ENCODE data around the gene DNAJC15.
"Not testable (repeated sequence)": the region's sequence is repeated elsewhere in the genome, so short reads cannot be mapped to it uniquely, and the experiment has no call there.

Gene DNAJC15

DNA sequence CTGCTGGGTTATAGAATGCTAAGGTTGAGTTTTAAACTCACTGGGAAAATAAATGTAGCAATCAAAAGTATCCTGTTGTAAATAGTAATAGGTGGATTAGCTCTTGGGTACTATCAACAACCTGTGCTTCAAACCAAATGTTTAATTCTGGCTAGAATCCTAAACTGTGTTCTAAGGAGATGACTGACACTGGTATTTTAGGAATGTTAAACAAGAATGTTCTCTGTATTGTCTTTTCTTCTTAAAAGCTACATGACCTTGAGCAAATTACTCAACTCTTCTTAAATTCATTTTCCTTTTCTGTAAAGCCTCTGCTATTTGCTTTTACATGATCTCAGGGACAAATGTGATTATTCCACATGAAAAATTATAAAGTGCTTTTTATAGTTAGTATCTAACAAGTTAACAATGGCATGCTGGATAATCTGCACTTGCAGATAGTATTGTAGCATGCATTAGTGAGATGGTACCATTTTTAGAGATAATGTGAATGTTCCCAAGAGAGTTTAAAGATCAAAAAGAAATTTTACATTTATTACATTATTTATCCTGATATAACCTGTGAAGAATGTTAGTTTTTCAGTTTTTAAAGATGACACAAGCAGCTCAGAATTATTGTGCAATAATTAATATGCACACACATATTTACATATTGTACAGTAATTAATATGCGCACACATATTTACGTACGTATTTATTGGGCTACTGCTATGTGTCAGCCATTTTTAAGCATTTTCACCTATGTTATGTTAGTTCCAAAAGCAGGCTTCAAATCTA, 17.7 kb upstream of the DNAJC15 start:
- no peak for DNase-seq

DNA sequence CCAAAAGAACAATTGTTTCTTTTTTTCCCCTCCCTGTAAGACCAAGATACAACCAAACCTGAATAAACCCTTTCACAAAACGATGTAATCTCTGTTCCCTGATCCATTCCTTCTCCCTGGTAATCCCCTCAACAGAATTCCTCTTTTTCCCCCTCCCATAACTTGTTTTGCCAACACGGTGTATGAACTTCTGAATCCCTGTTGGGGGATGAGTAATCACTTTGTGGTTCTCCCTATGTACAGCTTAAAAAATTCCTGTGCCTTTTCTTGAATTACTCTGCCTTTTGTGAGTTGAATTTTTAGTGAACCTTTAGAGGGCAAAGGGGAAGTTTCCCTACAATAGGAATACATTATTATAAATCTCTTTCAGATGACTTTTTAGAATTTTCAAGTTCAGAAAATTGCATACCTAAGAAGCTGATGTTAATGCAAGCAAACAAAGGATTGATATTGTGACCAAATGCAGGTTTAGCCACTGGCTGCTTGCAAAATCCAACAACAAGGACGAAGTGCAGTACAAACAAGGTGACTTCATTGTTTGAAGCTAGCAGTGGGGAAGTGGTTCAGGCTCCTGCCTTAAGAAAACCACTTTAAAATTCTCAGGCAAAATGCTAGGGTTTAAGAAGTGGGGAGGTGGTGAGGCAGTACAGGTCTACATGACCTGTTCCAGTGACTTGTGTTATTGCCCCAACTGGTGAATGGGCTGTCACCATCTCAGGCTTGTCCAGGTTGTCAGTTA, 16.3 kb upstream of the DNAJC15 start:
- DNase-seq: no peak

- no peak for DNase-seq
Observed at GRCh38 chr13:43008596-43008995, 14.8 kb upstream of the DNAJC15 start.

DNA sequence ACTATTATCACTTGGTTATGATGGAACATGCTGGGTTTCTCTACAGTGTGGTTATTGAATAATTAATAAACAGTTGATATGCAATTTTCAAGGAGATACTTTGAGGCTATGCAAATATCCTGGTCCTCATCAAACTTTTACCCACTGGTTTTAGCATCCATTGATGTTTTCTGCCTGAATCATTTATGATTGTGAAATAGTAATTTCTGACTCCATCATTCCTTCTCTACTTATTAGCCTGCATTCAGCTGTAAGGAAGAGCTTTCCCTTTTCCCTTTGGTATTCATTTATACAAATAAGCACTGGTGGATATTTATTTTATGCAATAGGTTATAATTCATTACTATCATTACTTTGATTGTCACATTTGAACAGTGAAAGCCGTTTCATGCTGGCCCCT, 13.9 kb upstream of the DNAJC15 start:
- DNase-seq: no peak

DNA sequence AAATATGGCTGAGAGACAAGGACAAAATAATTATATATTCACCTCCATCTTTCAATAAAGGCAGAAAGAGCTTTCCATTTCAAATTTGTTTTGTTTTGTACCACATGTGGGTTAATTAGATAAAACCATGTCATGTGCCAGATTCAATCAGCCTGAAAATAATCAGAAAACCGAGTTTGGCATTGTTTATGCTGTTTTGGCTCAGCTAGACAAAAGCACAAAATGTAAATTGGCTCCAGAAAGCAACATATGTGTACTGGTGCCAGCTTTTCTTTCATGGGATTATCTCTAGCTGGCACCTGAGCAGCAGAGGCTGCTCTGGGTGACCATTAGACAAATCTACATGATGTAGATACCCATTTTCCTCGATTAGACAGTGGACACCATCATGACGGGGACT, 9.2 kb upstream of the DNAJC15 start:
- DNase-seq: no peak

DNA sequence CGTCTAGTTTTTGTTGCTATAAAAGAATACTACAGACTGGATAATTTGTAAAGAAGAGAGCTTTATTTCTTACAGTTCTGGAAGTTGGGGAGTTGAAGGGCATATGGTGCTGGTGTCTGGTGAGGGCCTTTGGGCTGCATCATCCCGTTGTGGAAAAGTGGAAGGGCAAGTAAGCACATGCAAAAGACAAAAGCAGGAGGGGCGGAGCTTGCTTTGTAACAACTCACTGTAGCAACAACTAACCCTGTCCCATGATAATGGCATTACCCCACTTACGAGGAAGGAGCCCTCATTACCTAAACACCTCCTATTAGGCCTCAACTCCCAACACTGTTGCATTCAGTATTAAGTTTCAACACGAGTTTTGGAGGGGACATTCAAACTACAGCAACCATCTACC, 7.2 kb upstream of the DNAJC15 start:
- DNase-seq: no peak

DNA sequence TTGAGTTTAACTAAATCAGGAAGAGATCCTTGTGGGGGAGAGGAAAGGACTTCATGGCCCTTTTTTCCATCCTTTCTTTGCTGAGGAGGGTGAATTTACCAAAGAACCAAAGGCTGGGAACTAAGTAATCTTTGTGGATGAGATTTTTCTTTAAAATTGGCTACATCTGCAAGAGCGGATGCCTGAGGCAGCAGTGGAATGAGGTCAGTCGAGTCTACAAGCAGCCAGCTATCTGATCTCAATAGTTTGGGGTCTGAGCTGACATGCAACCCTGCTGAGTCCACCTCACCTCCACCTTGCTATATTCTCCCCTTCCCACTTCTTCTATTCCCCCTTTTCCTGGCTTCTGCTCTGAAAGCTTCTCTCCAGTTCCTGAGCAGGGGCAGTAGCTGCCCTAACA, 3.6 kb upstream of the DNAJC15 start:
- DNase-seq: no peak

DNA sequence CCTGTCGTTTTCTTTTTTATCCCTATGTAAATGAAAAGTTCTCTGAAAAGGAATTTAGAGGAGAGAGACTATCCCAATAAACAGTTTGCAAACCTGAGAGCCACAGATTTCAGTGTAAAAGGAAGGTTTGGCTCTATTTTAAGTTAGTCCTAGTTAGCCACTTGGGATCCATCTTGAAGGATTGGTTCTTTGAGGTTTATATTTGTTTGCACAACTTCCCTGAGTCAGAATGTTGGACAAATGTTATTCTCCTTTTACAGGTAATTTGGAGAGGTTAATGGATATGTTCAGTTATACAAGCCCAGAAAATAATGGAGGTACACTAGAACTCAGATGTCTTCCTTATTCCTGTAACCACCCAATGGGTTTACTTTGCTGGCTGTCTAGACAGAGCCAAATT, 2.6 kb upstream of the DNAJC15 start:
- no peak for DNase-seq

GRCh38 chr13:43021926-43022670, 1.3 kb upstream of the DNAJC15 start:
- DNase-seq: no peak

DNA sequence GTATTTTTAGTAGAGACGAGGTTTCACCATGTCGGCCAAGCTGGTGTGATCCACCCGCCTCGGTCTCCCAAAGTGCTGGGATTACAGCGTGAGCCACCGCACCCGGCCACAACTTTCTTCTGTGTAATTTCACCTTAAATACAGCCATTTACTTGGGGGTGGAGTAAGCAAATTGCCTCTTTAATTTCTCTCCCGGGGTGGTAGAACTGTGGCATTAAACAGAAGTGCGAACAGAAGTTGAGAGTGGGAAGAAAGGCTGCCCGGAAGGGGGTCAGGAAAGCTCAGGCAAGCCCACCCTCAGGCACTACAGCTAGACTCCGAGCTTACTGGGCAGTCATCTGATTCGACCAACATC, 475 bp upstream of the DNAJC15 start:
- peak in 1 of 2 donors; percentile 69 for DNase-seq

GRCh38 chr13:43026262-43026661, 2.9 kb downstream of the DNAJC15 start:
- DNase-seq: no peak

DNA sequence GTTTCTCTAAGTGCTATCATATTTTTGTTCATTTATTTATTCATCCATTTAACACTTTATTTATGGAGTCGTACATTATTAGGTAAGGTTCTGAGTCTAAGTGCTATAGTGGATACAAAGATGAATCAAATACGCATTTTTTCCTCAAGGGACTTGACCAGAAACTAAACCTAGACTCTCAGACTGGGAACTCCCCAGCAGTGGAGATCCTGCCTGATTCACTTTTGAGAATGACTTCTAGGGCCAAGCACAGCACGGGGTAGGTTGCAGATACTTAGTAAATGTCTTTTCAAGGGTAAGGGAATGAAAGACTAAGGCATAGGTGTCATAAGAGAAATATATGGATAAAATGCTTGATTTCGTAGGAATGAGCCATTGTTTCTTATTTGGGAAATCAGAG, 7.2 kb downstream of the DNAJC15 start:
- no peak for DNase-seq

GRCh38 chr13:43031881-43032280, 8.5 kb downstream of the DNAJC15 start:
- DNase-seq: no peak

DNA sequence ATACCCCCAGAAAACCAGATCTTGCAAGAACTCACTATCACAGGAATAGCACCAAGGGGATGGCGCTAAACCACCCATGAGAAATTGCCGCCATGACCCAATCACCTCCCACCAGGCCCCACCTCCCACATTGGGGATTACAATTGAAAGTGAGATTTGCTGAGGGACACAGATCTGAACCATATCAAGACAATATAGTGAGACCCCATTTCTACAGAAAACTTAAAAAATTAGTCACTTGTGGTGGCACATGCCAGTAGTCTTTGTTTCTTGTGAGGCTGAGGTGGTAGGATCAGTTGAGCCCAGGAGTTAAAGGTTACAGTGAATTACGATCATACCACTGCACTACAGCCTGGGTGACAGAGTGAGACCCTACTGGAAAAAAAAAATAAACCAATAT, 9.7 kb downstream of the DNAJC15 start:
- DNase-seq: no peak

DNA sequence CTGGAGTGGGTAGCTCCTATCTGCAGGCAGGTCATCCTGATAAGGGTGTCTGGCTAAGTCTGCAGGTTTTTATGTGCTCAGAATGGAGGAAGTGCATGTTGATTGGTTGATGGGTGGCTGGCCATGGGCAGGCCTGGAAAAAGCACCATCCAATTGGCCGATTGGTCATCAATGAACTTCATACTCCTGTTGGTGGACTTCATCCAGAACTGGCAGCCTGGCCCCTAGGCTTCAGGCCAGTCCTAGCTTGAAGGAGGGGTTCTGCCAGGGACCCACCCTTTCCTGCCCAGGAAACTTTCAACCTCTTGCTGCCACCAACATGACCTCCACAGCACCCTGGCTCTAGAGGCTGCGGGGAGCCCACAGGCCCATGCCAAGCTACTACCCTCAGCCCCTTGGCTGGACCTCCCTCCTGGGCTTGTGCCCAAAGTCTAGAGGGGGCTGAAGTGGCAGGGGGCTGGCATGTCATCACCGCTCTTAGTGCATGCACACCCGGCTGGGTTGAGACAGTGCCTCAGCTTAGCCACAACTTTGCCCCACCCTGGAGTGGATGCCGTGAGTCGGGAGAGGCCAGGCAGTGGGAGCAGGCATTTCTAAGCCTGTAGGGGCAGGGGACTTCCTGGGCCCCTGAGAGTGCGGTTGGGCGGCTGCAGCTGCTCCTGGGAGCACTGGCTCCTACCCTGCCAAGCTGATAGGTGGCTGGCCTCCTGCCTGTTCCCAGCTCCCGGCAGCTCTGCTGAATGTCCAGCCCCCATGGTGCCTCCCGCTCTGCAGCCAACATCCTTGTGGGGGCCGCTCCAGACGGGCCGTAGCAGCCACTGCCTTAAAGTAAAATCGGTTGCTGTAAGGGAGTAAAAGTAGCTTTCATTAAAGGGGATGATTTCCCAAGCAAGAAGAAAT, 13.2 kb downstream of the DNAJC15 start:
- no peak for DNase-seq

GRCh38 chr13:43039966-43040365, 16.6 kb downstream of the DNAJC15 start:
- DNase-seq: no peak

- not testable (repeated sequence) for DNase-seq
Observed at GRCh38 chr13:43040581-43041368, 17.4 kb downstream of the DNAJC15 start.

DNA sequence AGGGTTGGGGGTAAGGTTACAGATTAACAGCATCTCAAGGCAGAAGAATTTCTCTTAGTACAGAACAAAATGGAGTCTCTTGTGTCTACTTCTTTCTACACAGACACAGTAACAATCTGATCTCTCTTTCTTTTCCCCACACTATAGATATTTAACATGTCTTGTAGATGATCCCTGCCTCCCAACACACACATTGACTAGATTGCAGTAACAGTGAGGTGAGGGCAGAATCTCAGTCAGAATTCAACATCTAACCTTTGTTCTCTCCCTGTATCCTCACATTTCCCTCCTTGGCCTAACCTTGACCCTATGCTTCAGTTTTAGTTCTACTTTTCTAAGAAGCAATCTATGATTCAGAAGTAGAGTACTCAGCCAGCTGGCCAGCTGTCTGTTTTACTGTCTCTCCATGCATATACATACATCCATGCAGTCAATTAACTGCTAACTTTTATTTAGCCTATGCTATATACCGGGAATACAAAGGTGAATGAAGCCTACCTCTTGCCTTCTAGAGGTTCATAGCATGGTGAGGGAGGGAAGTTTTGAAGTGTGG, 18.1 kb downstream of the DNAJC15 start:
- DNase-seq: no peak

DNA sequence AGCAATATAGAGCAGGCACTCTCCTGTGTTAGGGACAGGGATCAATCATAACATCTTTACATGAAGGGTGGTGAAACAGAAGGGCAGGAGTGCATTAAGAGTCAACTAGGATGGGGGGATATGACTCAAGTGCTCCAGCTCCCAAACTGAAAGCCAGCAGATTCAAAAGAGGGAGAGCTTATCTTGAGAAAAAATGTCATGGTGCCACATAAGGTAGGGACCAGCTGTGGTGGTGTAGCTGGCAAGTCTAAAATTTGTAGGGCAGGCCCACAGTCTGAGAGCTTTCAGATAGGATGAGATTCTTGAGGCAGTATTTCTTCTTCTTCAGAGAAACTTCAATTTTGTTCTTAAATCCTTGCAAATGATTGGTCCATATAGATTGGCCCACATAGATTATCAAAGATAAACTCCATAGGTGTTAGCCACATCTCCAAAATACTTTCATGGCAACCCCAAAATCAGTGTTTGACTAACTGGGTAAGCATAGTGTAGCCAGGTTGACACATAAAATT, 19.1 kb downstream of the DNAJC15 start:
- no peak for DNase-seq

DNA sequence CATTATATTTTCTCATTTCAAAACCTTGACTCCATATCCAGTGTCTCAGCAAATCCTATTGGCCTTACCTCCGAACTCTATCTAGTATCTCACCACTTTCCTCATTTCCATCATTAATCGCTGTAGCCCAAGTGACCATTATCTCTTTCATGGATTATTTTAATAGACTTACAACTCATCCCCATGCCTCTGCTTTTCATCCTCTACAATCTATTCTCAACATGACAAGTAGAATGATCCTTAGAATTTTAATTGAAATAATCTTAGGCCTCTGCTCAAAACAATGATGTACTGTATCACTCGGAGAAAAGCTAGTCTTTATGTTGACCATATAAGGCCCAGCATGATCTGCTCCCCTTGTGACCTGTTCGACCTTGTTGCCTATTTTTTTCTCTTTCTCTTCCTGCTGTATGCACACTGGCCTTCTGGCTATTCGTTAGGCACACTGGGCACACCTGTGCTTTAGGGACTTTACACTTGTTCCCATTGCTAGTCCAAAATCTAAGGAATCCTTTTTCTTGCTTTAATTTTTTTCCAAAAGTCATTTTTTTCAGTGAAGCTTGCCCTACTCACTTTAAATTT, 21.4 kb downstream of the DNAJC15 start:
- DNase-seq: no peak

- DNase-seq: not testable (repeated sequence)
Observed at GRCh38 chr13:43045302-43045773, 22.0 kb downstream of the DNAJC15 start.
